Fibroblast of villous mesenchyme (primary cell): ENCODE results near the gene KCNJ3. TPM values are rescaled to one million over a fixed set of nuclear protein-coding genes. Genes with fewer than 3 reads are reported as not detected.

ENCODE experiments used
- DNase-seq: peaks from one replicate; pipeline ENCODE4 v3.0.0-alpha.2; 2010; ENCODE audit warnings: low read depth
- H3K4me3 ChIP-seq: 2 replicates; pipeline ENCODE4 v1.5.1; 2011; ENCODE audit warnings: low read depth, mild to moderate bottlenecking, low read length
- total RNA-seq: library from RNA; depleted of rRNA; stranded (reverse); fragments of >200 nt; gene quantifications from 2 replicates; pipeline ENCODE4 v1.2.3, GENCODE V29; 2012
- TF ChIP-seq, protein P1 (sequence below): IDR thresholded peaks from 2 replicates; pipeline ENCODE4 v1.5.1; 2012; ENCODE audit warnings: low read depth, mild to moderate bottlenecking, low read length; ENCODE audit not compliant: insufficient read depth

KCNJ3 gene
- total RNA-seq, 1 donor: not detected

DNA sequence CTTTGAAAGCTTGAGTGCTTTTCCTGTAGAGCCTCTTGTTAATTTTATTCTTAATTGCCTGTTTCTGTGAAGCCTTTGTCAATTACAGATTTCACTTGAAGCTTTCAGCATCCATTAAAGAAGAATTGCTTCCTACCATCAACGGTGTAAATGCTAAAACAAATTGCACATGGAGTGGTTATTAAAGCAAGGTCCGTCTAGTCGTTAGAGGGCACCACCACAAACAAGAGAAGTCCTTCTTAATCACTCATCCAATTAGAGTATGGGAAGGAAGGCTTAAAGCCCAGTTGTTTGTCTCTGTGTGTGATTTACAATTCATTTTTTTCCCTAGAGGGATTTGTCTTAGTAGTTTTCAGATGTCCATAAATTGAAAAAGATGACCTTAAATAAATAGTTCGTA is 1.6 kb downstream of the KCNJ3 start:
- no peak for DNase-seq
- H3K4me3 ChIP-seq: no peak overlapping the region
- TF ChIP-seq, protein P1, sequence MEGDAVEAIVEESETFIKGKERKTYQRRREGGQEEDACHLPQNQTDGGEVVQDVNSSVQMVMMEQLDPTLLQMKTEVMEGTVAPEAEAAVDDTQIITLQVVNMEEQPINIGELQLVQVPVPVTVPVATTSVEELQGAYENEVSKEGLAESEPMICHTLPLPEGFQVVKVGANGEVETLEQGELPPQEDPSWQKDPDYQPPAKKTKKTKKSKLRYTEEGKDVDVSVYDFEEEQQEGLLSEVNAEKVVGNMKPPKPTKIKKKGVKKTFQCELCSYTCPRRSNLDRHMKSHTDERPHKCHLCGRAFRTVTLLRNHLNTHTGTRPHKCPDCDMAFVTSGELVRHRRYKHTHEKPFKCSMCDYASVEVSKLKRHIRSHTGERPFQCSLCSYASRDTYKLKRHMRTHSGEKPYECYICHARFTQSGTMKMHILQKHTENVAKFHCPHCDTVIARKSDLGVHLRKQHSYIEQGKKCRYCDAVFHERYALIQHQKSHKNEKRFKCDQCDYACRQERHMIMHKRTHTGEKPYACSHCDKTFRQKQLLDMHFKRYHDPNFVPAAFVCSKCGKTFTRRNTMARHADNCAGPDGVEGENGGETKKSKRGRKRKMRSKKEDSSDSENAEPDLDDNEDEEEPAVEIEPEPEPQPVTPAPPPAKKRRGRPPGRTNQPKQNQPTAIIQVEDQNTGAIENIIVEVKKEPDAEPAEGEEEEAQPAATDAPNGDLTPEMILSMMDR: no peak

DNA sequence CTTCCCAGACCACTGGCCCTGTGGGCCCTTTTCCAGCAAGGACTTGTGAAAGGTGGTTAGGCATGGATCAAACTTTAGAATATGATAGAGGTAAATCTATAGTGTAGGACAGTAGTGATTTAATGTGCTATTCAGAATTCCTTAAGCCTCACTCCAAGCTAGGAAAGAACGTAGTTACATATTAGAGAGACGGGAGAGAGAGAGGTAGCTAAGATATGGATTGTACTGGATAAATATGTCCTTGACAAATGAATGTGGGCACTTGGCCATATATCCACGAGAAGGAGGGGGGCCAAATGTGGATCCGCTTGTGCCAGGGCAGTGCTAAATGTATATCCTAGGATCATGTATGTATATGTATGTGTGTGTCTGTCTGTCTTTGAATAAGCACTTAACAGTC is 6.5 kb downstream of the KCNJ3 start:
- TF ChIP-seq, protein P1: no peak
- no peak overlapping the region for H3K4me3 ChIP-seq
- DNase-seq: no peak

DNA sequence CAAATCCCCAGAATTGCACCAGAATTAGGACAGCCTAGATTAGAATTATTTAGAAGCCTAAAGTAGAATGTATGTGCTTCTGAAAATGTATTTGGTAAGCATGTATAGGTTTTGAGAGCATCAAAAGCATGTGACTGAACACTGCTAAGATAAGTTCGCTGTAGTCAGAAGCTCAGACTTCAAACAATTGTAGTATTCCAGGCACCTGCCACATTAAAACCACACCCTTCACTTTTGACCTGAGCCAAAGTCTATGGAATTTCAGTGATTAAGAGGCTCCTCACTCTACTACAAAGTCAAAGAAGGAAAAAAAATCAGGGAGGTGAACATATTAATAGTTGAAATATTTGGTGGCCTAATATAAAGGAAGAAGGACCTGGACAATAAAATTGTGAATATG is 8.2 kb downstream of the KCNJ3 start:
- TF ChIP-seq, protein P1: no peak
- no peak overlapping the region for H3K4me3 ChIP-seq
- DNase-seq: no peak

DNA sequence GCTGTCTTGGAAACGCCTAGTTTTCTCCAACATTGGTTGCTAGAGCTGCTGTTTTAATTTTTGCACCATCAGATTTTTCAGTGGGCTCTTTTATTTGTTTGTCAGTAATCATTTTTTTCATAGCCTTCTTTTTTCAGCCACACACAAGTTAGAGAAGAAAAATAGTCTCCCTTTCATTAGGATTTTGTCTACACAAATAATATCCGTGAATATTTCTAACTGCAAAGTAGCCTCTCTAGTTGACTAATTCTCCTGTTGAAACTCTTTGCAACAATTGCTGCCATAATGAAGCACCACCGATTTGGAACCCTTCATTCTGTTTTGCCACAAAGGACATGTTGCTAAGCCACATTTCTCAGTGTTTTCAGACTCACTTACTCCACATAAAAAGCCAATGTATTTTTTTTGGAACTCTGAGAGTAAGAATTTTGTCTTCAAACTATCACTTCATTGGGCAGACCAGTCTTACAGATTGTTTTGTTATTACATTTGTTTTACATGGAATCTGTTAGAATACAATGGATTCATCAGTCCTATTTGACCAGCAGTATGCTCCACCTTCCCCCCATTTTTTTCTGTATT is 9.6 kb downstream of the KCNJ3 start:
- H3K4me3 ChIP-seq: no peak overlapping the region
- TF ChIP-seq, protein P1: no peak
- no peak for DNase-seq

DNA sequence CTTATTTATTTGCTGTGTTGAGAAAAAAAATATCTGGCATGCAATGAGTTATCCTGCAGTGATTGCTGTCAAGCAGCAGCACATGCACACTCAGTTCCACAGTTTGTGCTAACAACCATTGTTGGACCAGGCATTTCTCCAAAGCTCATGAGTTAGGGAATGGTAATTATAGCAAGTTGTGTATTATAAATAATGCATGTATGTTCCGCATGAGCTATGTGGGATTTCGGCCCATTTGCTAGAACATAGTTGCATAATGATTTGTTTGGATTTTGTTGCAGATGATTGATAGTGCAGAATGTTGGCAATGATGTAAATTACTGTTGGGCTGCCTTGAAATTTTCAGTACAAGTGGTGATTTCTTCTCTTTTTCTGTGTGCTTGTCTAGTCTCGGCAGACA is 10.7 kb downstream of the KCNJ3 start:
- TF ChIP-seq, protein P1: no peak
- DNase-seq: no peak

DNA sequence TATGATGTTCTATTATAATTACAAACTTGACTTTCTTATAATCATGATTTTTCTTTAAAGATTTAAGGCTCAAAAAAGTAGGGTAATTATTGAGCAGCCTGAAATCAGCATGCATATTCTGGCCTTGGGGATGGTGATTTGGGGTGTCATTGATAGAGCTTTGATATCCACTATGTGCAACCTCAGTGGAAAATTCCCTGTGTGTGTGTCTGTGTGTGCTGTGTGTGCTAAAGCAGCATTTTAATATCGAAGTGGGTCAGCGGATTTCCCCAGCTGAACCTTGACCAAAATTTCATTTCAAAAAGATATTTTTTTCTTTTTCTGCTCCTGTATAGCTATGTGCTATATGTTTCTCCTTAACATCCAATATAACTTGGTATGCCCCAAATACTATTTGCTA is 11.6 kb downstream of the KCNJ3 start:
- no peak overlapping the region for H3K4me3 ChIP-seq
- DNase-seq: no peak
- TF ChIP-seq, protein P1: no peak

More for the DNA sequence above, 10.7 kb downstream of the KCNJ3 start:
- no peak overlapping the region for H3K4me3 ChIP-seq

DNA sequence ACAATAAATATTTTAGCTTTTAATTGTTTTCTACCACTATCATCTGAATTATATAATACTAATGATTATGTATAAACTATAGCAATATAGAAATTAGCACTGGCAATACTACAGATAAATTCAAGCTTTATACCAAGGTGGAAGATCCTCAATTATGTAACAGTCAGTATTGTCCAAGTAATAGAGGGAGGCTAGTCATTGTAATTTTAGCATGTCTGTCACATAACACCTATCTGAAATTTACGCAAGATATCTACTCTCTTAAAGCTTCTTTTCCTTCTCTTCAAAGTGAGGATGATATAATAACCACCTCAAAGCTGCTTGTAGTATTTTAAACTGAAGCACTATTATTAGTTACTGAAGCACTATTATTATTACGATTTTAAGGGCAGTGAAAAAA is 12.2 kb downstream of the KCNJ3 start:
- no peak for DNase-seq
- H3K4me3 ChIP-seq: no peak overlapping the region
- TF ChIP-seq, protein P1: no peak
